H1 (cell line): ENCODE results near the gene ULK3. TPM values are rescaled to one million over a fixed set of nuclear protein-coding genes. Genes with fewer than 3 reads are reported as not detected.

Source experiments
- CTCF ChIA-PET: fragments of 300-600 bp; sonication (Branson Sonifier 250); formaldehyde crosslinking; loops from one replicate; lab custom pipeline; 2021; ENCODE audit not compliant: partially characterized antibody; lab: Charles Lee
- POLR2A ChIA-PET: fragments of 300-600 bp; sonication (Branson Sonifier 250); formaldehyde crosslinking; loops from one replicate; lab custom pipeline; 2021; ENCODE audit warnings: inconsistent platforms; ENCODE audit not compliant: partially characterized antibody; lab: Charles Lee
- DNase-seq, 2 experiments: peaks; one replicate each; pipeline versions ENCODE4 v3.0.0 to v3.0.0-alpha.2; 2010 to 2022; ENCODE audit warnings: low spot score in 2 of 2, low read depth in 1 of 2, mixed read lengths in 1 of 2
- FAIRE-seq: peaks from 2 replicates; lab custom pipeline; 2011; peaks lifted over from hg19 to GRCh38; lab: Jason Lieb, UNC
- H2AFZ ChIP-seq: 2 replicates; pipeline ENCODE4 v1.8.1; 2012; ENCODE audit warnings: low read length, inconsistent platforms
- H2AK5ac ChIP-seq: 2 replicates; pipeline ENCODE4 v1.6.1; 2013; ENCODE audit warnings: low read depth, low read length
- H2BK120ac ChIP-seq: replicated peaks from 2 replicates; pipeline ENCODE3; 2013; ENCODE audit warnings: low read depth, low read length, inconsistent platforms
- H2BK12ac ChIP-seq: 2 replicates; pipeline ENCODE4 v1.6.1; 2013; ENCODE audit warnings: low read depth, low read length
- H2BK15ac ChIP-seq: 2 replicates; pipeline ENCODE4 v1.6.1; 2013; ENCODE audit warnings: low read length
- H2BK20ac ChIP-seq: 2 replicates; pipeline ENCODE4 v1.6.1; 2013; ENCODE audit warnings: low read length
- H2BK5ac ChIP-seq: 2 replicates; pipeline ENCODE4 v1.6.1; 2013; ENCODE audit warnings: low read depth, low read length
- H3K14ac ChIP-seq: 2 replicates; pipeline ENCODE4 v1.6.1; 2013; ENCODE audit warnings: inconsistent platforms; ENCODE audit not compliant: insufficient read length
- H3K18ac ChIP-seq: 2 replicates; pipeline ENCODE4 v1.6.1; 2013; ENCODE audit warnings: low read length; ENCODE audit errors: extremely low read depth
- H3K23ac ChIP-seq: 2 replicates; pipeline ENCODE4 v1.6.1; 2013; ENCODE audit warnings: inconsistent platforms; ENCODE audit not compliant: insufficient read length
- H3K23me2 ChIP-seq: 2 replicates; pipeline ENCODE4 v1.6.1; 2013; ENCODE audit warnings: low read depth, low read length
- H3K27ac ChIP-seq: 2 replicates; pipeline ENCODE4 v1.6.1; 2011; ENCODE audit warnings: low read depth, low read length, inconsistent platforms
- H3K27me3 ChIP-seq, 4 experiments: replicated peaks in 1 of 4; 1 replicate in 1 of 4; 2 replicates in 3 of 4; pipeline versions ENCODE4 v1.6.1 to v1.8.1; 2011 to 2013; ENCODE audit warnings: low read length in 3 of 4, mild to moderate bottlenecking in 3 of 4, inconsistent platforms in 2 of 4, mixed read lengths in 2 of 4, moderate library complexity in 1 of 4; ENCODE audit not compliant: control insufficient read depth in 3 of 4, insufficient read depth in 3 of 4; ENCODE audit errors: extremely low read depth in 1 of 4
- H3K36me3 ChIP-seq, 4 experiments: 2 replicates each; pipeline versions ENCODE4 v1.6.1 to v1.8.1; 2011 to 2013; ENCODE audit warnings: mild to moderate bottlenecking in 4 of 4, low read length in 3 of 4, moderate library complexity in 2 of 4, control low read depth in 1 of 4, inconsistent platforms in 1 of 4; ENCODE audit not compliant: insufficient read depth in 4 of 4, control insufficient read depth in 2 of 4
- H3K4ac ChIP-seq: replicated peaks from 2 replicates; pipeline ENCODE3; 2013; ENCODE audit warnings: low read length, low read depth, mixed read lengths, inconsistent platforms; ENCODE audit not compliant: insufficient read length
- H3K4me1 ChIP-seq, 4 experiments: replicated peaks in 1 of 4; 1 replicate in 1 of 4; 2 replicates in 3 of 4; pipeline versions ENCODE4 v1.6.1 to v1.8.1; 2011 to 2013; ENCODE audit warnings: low read length in 3 of 4, inconsistent platforms in 2 of 4, mixed read lengths in 1 of 4; ENCODE audit not compliant: insufficient read depth in 4 of 4, control insufficient read depth in 3 of 4
- H3K4me2 ChIP-seq, 2 experiments: 2 replicates each; pipeline versions ENCODE4 v1.6.1 to v1.8.1; 2011 to 2013; ENCODE audit warnings: low read depth in 2 of 2, low read length in 2 of 2, control low read depth in 1 of 2, inconsistent platforms in 1 of 2, mild to moderate bottlenecking in 1 of 2; ENCODE audit not compliant: insufficient read depth in 1 of 2
- H3K4me3 ChIP-seq, 4 experiments: fragments of 200-600, 300-600 bp in 1 of 4; sonication (generic), shearing (Covaris generic), sonication (Bioruptor Twin) in 1 of 4; 2 replicates each; pipeline versions ENCODE4 v1.5.1 to v1.8.1; 2011 to 2016; ENCODE audit warnings: low read length in 4 of 4, low read depth in 3 of 4, control low read depth in 2 of 4, inconsistent platforms in 2 of 4, mild to moderate bottlenecking in 2 of 4, mixed read lengths in 1 of 4, moderate library complexity in 1 of 4; ENCODE audit not compliant: insufficient read depth in 2 of 4; ENCODE audit errors: extremely low read depth in 1 of 4
- H3K56ac ChIP-seq: replicated peaks from 2 replicates; pipeline ENCODE3; 2013; ENCODE audit warnings: low read depth, mild to moderate bottlenecking, mixed read lengths, low read length, inconsistent platforms; ENCODE audit not compliant: insufficient read length
- H3K79me1 ChIP-seq: 2 replicates; pipeline ENCODE4 v1.6.1; 2013; ENCODE audit warnings: low read depth, low read length, control low read depth
- H3K79me2 ChIP-seq, 2 experiments: 2 replicates each; pipeline versions ENCODE4 v1.6.1 to v1.8.1; 2012 to 2013; ENCODE audit warnings: low read length in 2 of 2, mild to moderate bottlenecking in 2 of 2, inconsistent platforms in 1 of 2; ENCODE audit not compliant: insufficient read depth in 2 of 2, control insufficient read depth in 1 of 2
- H3K9ac ChIP-seq, 4 experiments: replicated peaks in 1 of 4; 1 replicate in 1 of 4; 2 replicates in 3 of 4; pipeline versions ENCODE4 v1.6.1 to v1.8.1; 2011 to 2013; ENCODE audit warnings: low read depth in 3 of 4, low read length in 3 of 4, control low read depth in 2 of 4, mild to moderate bottlenecking in 2 of 4, moderate library complexity in 2 of 4, inconsistent platforms in 1 of 4; ENCODE audit errors: extremely low read depth in 1 of 4
- H3K9me3 ChIP-seq, 2 experiments: 2 replicates each; pipeline versions ENCODE4 v1.6.1 to v1.8.1; 2012 to 2013; ENCODE audit warnings: mild to moderate bottlenecking in 2 of 2, moderate library complexity in 2 of 2, control low read depth in 1 of 2, inconsistent platforms in 1 of 2, low read depth in 1 of 2, low read length in 1 of 2, mixed read lengths in 1 of 2; ENCODE audit not compliant: insufficient read depth in 2 of 2
- H4K20me1 ChIP-seq, 2 experiments: replicated peaks in 1 of 2; 2 replicates each; pipeline versions ENCODE3 to v1.8.1; 2011 to 2013; ENCODE audit warnings: inconsistent platforms in 2 of 2, low read length in 2 of 2, mild to moderate bottlenecking in 1 of 2; ENCODE audit not compliant: insufficient read depth in 2 of 2, control insufficient read depth in 1 of 2
- H4K5ac ChIP-seq: 2 replicates; pipeline ENCODE4 v1.6.1; 2013; ENCODE audit warnings: low read length, low read depth, mixed read lengths, inconsistent platforms; ENCODE audit not compliant: insufficient read length
- H4K8ac ChIP-seq: 2 replicates; pipeline ENCODE4 v1.8.0; 2013; ENCODE audit warnings: mild to moderate bottlenecking, moderate library complexity, low read length, inconsistent platforms; ENCODE audit not compliant: insufficient read depth; ENCODE audit errors: extremely low read depth
- H4K91ac ChIP-seq: replicated peaks from 2 replicates; pipeline ENCODE3; 2013; ENCODE audit warnings: low read length, mixed read lengths, inconsistent platforms; ENCODE audit not compliant: insufficient read length
- JUND ChIP-seq: IDR thresholded peaks from 2 replicates; pipeline ENCODE4 v1.6.1; 2011; ENCODE audit warnings: mild to moderate bottlenecking, improper control_type of control experiment, low read length
- RAD21 ChIP-seq, 2 experiments: IDR thresholded peaks in 1 of 2; conservative IDR thresholded peaks in 1 of 2; 2 replicates each; pipeline ENCODE4 v1.6.1; 2011; ENCODE audit warnings: low read depth in 2 of 2, low read length in 2 of 2, improper control_type of control experiment in 1 of 2, inconsistent platforms in 1 of 2, mild to moderate bottlenecking in 1 of 2, moderate library complexity in 1 of 2
- TCF12 ChIP-seq: IDR thresholded peaks from 2 replicates; pipeline ENCODE4 v1.6.1; 2011; ENCODE audit warnings: low read depth, mild to moderate bottlenecking, low read length
- WGBS, 2 experiments: shearing (Covaris generic) in 1 of 2; methylation state at CpG; one replicate each; pipeline versions ENCODE4 v1.1.6 to v1.1.7; 2013 to 2015; ENCODE audit warnings: low lambda C conversion rate in 2 of 2, mixed read lengths in 2 of 2, inconsistent platforms in 1 of 2, low coverage in 1 of 2, missing lambda C conversion rate in 1 of 2; ENCODE audit not compliant: insufficient replicate concordance in 2 of 2, insufficient coverage in 1 of 2, insufficient read length in 1 of 2; ENCODE audit errors: extremely low coverage in 1 of 2, missing lambda C conversion rate in 1 of 2; 5-methylcytosine and 5-hydroxymethylcytosine counted together
- polyA plus RNA-seq, 7 experiments: library from polyadenylated mRNA; depleted of rRNA in 3 of 7; stranded (reverse) in 5 of 7; unstranded in 2 of 7; fragments of >200 nt in 5 of 7; fragments of 200-250 nt in 2 of 7; gene quantifications; 1 replicate in 5 of 7; 2 replicates in 1 of 7; 4 replicates in 1 of 7; pipeline versions ENCODE4 v1.2.1 to v1.2.3, GENCODE V29; 2011 to 2013; ENCODE audit warnings: missing spikeins in 2 of 7, mixed read lengths in 2 of 7
- total RNA-seq: library from RNA; stranded (reverse); fragmentation: NEBNext Ultra II Directional; extraction: Animal tissue kit (Norgen Biotek cat#: 25700); gene quantifications from 2 replicates; pipeline ENCODE4 v1.2.1, GENCODE V29; 2021
- TF ChIP-seq, protein P1 (sequence below), 3 experiments: IDR thresholded peaks; 1 replicate in 2 of 3; 2 replicates in 1 of 3; pipeline versions ENCODE4 v1.5.1 to v1.6.1; 2011; ENCODE audit warnings: low read length in 3 of 3, mild to moderate bottlenecking in 3 of 3, inconsistent platforms in 2 of 3, low read depth in 1 of 3, moderate library complexity in 1 of 3; ENCODE audit not compliant: insufficient read depth in 1 of 3; ENCODE audit errors: control extremely low read depth in 1 of 3

ULK3 gene
- total and polyA plus RNA-seq, 2 of the 8 experiments (the other 6 are each of a cell fraction or from before 2014, with no cell fraction given) = 27.1 to 34.4 TPM

DNA sequence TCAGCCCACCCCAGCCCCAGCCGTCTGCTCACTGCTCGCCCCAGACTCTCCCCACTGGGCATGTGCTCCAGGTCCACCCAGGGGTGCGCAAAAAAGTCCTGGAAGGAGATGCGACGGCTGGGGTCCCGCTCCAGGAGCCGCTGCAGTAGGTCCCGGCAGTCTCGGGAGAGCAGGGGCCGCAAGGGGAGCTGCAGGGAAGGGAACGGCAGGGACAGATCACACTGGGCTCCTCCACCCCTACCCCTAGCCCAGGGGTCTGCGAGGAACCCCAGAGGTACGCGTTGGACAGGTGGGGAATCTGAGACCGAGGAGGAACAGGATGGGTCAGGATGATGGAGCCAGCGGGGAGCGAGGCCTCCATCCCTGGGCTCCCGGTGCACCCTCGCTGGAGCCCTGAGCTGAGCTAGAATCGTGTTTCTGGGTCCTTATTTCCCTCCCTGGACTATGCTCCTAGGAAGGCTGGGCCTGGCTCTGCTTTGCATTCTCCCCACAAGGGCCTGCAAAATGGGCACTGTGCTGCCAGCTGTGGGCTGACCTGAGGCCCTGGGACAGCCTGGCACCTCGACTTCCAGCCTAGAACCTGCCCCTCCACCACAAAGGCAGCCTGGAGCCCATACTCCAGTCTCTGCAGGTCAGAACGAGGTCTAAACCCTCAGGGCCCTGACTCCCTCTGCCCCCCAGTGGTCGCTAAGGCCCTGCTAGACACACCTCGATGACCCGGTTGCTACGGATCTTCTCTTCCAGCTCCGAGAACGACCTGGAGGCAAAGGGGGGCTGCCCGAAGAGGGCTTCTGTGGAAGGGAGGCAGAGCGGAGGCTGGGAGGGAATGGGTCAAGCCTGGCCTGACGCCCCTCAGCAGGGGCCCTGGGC, 3.2 kb downstream of the ULK3 start:
- Histone ChIP-seq H2BK12ac (no peak overlapping the region), H4K5ac (no peak overlapping the region), H2BK120ac (no peak overlapping the region), H3K27ac (no peak overlapping the region), H3K4me3 (no peak overlapping the region), H3K79me1 (0 out of 2 replicates have a peak, but pooled peaks cover 2% of the 10 kb centered on the region), H2BK5ac (no peak overlapping the region), H3K4me1 (peaks cover 0 to 16% (median 10%) of the 10 kb centered on the region in 4 experiments; a peak in 6 of 7 replicates), H2AFZ (no peak overlapping the region), H3K56ac (no peak overlapping the region), H3K27me3 (no peaks in the 10 kb centered on the region), H2AK5ac (no peak overlapping the region), H3K4ac (no peak overlapping the region), H4K91ac (no peak overlapping the region), H4K20me1 (peaks cover 2% of the 10 kb centered on the region in 2 experiments), H3K18ac (no peak overlapping the region), H3K23ac (no peak overlapping the region), H3K4me2 (0 out of 4 replicates have a peak overlapping the region, but pooled peaks of 1 of the 2 experiments have one; percentile 16), H2BK15ac (0 out of 2 replicates have a peak overlapping the region, but pooled peaks have one; percentile 29), H3K79me2 (no peaks in the 10 kb centered on the region), H3K9ac (no peak overlapping the region), H3K9me3 (no peaks in the 10 kb centered on the region), H2BK20ac (no peak overlapping the region), H3K36me3 (peaks cover 0 to 5% (median 2%) of the 10 kb centered on the region in 4 experiments; a peak in 4 of 8 replicates), H3K23me2 (peaks cover 7% of the 10 kb centered on the region; the same call in 1 of the 2 replicates), H3K14ac (no peak overlapping the region), H4K8ac (peak overlapping the region; percentile 7)
- WGBS, 2 experiments = 91% methylated on average over 31 of the region's 31 CpGs; no CpG with 5 or more reads in 1 of the 2 experiments
- TF ChIP-seq JUND (no peak), TCF12 (no peak), RAD21 (IDR thresholded peaks at IDR 0.05 in 1 of 2, conservative IDR thresholded peaks at IDR 0.05 in 1 of 2; ENCODE audit: low read depth in 2 of 2, low read length in 2 of 2) (peak in 1 of 2 experiments; percentile 39; a peak in 2 of 4 replicates)
- TF ChIP-seq, protein P1, sequence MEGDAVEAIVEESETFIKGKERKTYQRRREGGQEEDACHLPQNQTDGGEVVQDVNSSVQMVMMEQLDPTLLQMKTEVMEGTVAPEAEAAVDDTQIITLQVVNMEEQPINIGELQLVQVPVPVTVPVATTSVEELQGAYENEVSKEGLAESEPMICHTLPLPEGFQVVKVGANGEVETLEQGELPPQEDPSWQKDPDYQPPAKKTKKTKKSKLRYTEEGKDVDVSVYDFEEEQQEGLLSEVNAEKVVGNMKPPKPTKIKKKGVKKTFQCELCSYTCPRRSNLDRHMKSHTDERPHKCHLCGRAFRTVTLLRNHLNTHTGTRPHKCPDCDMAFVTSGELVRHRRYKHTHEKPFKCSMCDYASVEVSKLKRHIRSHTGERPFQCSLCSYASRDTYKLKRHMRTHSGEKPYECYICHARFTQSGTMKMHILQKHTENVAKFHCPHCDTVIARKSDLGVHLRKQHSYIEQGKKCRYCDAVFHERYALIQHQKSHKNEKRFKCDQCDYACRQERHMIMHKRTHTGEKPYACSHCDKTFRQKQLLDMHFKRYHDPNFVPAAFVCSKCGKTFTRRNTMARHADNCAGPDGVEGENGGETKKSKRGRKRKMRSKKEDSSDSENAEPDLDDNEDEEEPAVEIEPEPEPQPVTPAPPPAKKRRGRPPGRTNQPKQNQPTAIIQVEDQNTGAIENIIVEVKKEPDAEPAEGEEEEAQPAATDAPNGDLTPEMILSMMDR (IDR thresholded peaks at IDR 0.05; ENCODE audit: control extremely low read depth in 1 of 3, insufficient read depth in 1 of 3, low read depth in 1 of 3, low read length in 3 of 3) = peak; percentile 26 to 43 (median 28); a peak in 3 of 4 replicates
- DNase-seq (no peak), FAIRE-seq (no peak)
- CTCF ChIA-PET = interaction anchor here (0.6 to 6.6 kb wide), 15 partner anchors 11 to 208 kb away, joined by 3 to 52 read pairs (median 6); partner anchors contain the start of gene CPLX3
- POLR2A ChIA-PET = interaction anchor here (0.8 to 4.1 kb wide), 4 partner anchors 8 to 179 kb away, joined by 3 to 23 read pairs (median 4); no protein-coding TSS in a partner anchor
